Endothelial cell (in vitro differentiated cells): ENCODE measurements around the gene HDC. TPM values are rescaled to one million over a fixed set of nuclear protein-coding genes. Genes with fewer than 3 reads are reported as not detected.

Experiments
- DNase-seq: peaks from one replicate; pipeline ENCODE4 v3.0.0; 2021; ENCODE audit warnings: low spot score
- H3K27ac Mint-ChIP-seq: one replicate; pipeline ENCODE4 v1.8.0; 2021; ENCODE audit warnings: mixed read lengths, inconsistent platforms; ENCODE audit not compliant: unreplicated experiment
- H3K27me3 Mint-ChIP-seq: one replicate; pipeline ENCODE4 v1.8.0; 2021; ENCODE audit warnings: mild to moderate bottlenecking, moderate library complexity, mixed read lengths, inconsistent platforms; ENCODE audit not compliant: unreplicated experiment
- H3K36me3 Mint-ChIP-seq: one replicate; pipeline ENCODE4 v1.8.0; 2021; ENCODE audit warnings: mild to moderate bottlenecking, low read depth, mixed read lengths, inconsistent platforms; ENCODE audit not compliant: unreplicated experiment
- H3K4me1 Mint-ChIP-seq: one replicate; pipeline ENCODE4 v1.8.0; 2021; ENCODE audit warnings: mild to moderate bottlenecking, mixed read lengths, inconsistent platforms; ENCODE audit not compliant: unreplicated experiment
- H3K4me3 Mint-ChIP-seq: one replicate; pipeline ENCODE4 v1.8.0; 2021; ENCODE audit warnings: mild to moderate bottlenecking, mixed read lengths, inconsistent platforms; ENCODE audit not compliant: unreplicated experiment
- H3K9me3 Mint-ChIP-seq: one replicate; pipeline ENCODE4 v1.8.0; 2021; ENCODE audit warnings: mixed read lengths, inconsistent platforms; ENCODE audit not compliant: unreplicated experiment
- long read RNA-seq: library from polyadenylated mRNA; unstranded; transcript quantifications from one replicate; pipeline ENCODE4 v2.0.0, GENCODE V29; 2020; ENCODE audit not compliant: unreplicated experiment
- total RNA-seq: library from RNA; stranded (reverse); fragmentation: NEBNext Ultra II Directional; extraction: Animal tissue kit (Norgen Biotek cat#: 25700); gene quantifications from one replicate; pipeline ENCODE4 v1.2.1, GENCODE V29; 2021; ENCODE audit not compliant: unreplicated experiment
- TF ChIP-seq, protein P1 (sequence below): fragments of 200-600 bp; sonication (generic); IDR thresholded peaks from one replicate; pipeline ENCODE4 v1.5.0; 2021; ENCODE audit warnings: antibody characterized with exemption; ENCODE audit not compliant: unreplicated experiment

HDC gene, protein sequence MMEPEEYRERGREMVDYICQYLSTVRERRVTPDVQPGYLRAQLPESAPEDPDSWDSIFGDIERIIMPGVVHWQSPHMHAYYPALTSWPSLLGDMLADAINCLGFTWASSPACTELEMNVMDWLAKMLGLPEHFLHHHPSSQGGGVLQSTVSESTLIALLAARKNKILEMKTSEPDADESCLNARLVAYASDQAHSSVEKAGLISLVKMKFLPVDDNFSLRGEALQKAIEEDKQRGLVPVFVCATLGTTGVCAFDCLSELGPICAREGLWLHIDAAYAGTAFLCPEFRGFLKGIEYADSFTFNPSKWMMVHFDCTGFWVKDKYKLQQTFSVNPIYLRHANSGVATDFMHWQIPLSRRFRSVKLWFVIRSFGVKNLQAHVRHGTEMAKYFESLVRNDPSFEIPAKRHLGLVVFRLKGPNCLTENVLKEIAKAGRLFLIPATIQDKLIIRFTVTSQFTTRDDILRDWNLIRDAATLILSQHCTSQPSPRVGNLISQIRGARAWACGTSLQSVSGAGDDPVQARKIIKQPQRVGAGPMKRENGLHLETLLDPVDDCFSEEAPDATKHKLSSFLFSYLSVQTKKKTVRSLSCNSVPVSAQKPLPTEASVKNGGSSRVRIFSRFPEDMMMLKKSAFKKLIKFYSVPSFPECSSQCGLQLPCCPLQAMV
- not detected for total RNA-seq
- long read RNA-seq: 0 reads

DNA sequence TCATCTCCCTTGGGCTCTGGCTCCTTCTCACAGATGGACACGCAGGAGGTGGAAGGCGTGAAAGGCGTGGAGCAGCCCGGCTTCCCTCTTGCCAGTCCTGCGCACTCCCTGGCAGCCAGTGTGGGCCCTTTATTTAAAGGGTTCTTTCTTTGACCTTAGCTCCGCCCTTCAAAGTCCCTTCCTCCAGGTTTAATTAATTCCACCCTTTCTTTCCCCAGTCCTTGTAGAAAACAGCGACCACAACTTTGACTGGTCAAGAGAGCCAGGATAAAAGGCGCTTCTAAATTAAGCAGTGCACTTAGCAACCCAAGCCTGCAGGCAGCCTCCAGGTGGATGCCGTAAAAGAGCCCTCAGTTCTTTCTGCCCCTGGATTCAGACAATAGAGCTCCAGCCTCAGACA is at the start of gene HDC:
TSS of gene HDC (minus strand) at position 107 of the 400 bp plus-strand sequence. CDS start at position 4, 103 bp downstream.
- H3K27ac Mint-ChIP-seq: no peak within 1 kb of the TSS
- DNase-seq: no peak
- no peaks in the 10 kb centered on the region for H3K9me3 Mint-ChIP-seq
- H3K4me3 Mint-ChIP-seq: no peak within 1 kb of the TSS
- no peaks in the 10 kb centered on the region for H3K36me3 Mint-ChIP-seq
- peaks cover 10% of the 10 kb centered on the region for H3K4me1 Mint-ChIP-seq
- TF ChIP-seq, protein P1, sequence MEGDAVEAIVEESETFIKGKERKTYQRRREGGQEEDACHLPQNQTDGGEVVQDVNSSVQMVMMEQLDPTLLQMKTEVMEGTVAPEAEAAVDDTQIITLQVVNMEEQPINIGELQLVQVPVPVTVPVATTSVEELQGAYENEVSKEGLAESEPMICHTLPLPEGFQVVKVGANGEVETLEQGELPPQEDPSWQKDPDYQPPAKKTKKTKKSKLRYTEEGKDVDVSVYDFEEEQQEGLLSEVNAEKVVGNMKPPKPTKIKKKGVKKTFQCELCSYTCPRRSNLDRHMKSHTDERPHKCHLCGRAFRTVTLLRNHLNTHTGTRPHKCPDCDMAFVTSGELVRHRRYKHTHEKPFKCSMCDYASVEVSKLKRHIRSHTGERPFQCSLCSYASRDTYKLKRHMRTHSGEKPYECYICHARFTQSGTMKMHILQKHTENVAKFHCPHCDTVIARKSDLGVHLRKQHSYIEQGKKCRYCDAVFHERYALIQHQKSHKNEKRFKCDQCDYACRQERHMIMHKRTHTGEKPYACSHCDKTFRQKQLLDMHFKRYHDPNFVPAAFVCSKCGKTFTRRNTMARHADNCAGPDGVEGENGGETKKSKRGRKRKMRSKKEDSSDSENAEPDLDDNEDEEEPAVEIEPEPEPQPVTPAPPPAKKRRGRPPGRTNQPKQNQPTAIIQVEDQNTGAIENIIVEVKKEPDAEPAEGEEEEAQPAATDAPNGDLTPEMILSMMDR: no peak
- H3K27me3 Mint-ChIP-seq: peaks cover 2% of the 10 kb centered on the region

DNA sequence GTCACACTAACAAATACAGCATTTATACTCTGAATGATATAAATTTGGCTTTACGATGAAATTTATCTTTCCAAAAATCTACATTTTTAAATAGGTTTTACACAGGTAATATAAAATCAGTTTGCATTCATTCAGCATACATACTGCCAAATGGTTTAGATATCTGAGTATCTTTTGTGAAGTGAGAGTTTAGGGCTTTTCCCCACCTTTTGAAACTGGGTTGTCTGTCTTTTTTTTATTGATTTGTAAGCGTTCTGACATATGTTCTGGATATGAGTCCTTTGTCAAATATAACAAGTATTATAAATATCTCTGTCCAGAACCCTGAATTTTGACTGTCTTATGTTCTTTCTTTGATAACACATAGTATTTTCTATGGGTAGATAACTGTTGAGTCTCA is 47.1 kb upstream of the HDC start:
- H3K4me1 Mint-ChIP-seq: no peaks in the 10 kb centered on the region
- H3K27me3 Mint-ChIP-seq: no peaks in the 10 kb centered on the region
- H3K36me3 Mint-ChIP-seq: peaks cover 16% of the 10 kb centered on the region
- H3K27ac Mint-ChIP-seq: no peak overlapping the region
- H3K4me3 Mint-ChIP-seq: no peak overlapping the region
- TF ChIP-seq, protein P1: no peak
- no peak for DNase-seq
- H3K9me3 Mint-ChIP-seq: peaks cover 5% of the 10 kb centered on the region

DNA sequence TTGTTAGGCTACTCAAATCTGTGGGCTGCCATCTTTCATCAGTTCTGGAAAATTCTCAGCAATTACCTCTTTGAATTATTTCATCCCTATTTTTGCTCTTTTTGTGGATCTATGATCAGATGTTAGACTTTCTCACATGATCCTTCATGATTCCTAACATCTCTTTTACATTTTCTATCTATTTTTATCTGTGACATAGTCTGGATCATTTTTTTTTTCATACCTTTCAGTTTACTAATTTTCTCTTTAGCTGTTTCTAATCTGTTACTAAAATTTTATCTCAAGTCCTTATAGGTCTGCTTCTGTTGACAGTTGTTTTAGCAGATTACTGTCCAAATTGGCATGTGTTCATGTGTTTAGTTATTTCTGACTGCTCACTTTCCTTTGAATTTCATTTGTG is 42.3 kb upstream of the HDC start:
- TF ChIP-seq, protein P1: no peak
- no peaks in the 10 kb centered on the region for H3K4me1 Mint-ChIP-seq
- peaks cover 5% of the 10 kb centered on the region for H3K9me3 Mint-ChIP-seq
- peaks cover 33% of the 10 kb centered on the region for H3K36me3 Mint-ChIP-seq
- H3K27me3 Mint-ChIP-seq: no peaks in the 10 kb centered on the region
- peak overlapping the region; percentile 82 for H3K4me3 Mint-ChIP-seq
- no peak overlapping the region for H3K27ac Mint-ChIP-seq
- no peak for DNase-seq

DNA sequence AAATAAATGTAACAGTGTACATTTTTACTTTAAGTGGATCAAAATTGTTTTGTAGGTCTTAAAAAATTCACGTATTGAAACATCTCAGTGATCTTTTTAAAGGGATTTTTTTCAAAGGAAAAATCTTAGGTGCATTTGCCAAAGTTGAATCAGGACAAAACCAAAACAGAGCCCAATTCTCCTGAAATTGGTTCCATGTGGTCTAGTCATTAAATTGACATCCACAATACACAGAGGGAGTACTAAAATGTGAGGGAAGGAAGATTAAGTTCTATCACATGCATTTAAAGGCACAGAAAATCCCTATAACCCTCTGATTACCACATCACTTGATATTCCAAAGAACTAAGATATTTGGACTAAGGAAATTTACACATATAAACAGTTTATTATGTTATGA is 39.3 kb upstream of the HDC start:
- TF ChIP-seq, protein P1: no peak
- DNase-seq: no peak
- Mint-ChIP-seq H3K9me3 (peaks cover 5% of the 10 kb centered on the region), H3K36me3 (peaks cover 33% of the 10 kb centered on the region), H3K4me1 (no peaks in the 10 kb centered on the region), H3K27ac (no peak overlapping the region), H3K27me3 (no peaks in the 10 kb centered on the region), H3K4me3 (no peak overlapping the region)

DNA sequence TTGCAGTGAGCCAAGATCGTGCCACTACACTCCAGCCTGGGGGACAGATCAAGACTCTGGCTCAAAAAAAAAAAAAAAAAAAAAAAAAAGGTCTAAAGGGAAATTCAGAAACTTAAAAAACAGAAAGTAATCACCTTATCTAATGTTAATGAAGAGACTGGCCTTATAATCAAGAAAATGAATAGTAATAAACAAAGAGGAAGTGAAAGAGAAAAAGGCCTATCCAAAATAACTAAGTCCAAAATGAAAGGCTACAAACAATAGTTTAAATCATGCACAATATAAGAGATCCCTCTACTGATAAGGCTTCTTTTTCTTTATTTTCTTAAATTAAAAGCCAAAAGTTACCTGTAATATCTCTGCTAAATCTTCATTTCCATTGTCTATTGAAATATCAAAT is 37.1 kb upstream of the HDC start:
- TF ChIP-seq, protein P1: no peak
- Mint-ChIP-seq H3K36me3 (peaks cover 16% of the 10 kb centered on the region), H3K27me3 (no peaks in the 10 kb centered on the region), H3K27ac (no peak overlapping the region), H3K4me1 (no peaks in the 10 kb centered on the region), H3K4me3 (no peak overlapping the region), H3K9me3 (no peaks in the 10 kb centered on the region)
- no peak for DNase-seq
